Muscle of arm (tissue), 14 donors: ENCODE measurements around the gene SIX5. TPM values are rescaled to one million over a fixed set of nuclear protein-coding genes. Genes with fewer than 3 reads are reported as not detected.
"Not testable (repeated sequence)": the region's sequence is repeated elsewhere in the genome, so short reads cannot be mapped to it uniquely, and the experiment has no call there.

Experiments used
- DNase-seq: peaks from one replicate; pipeline ENCODE4 v3.0.0-alpha.2; 2013
- long read RNA-seq, 11 donors: transcript quantifications; one replicate each; lab custom pipeline, GENCODE V29; 2026
- polyA plus RNA-seq, 12 donors: library from polyadenylated mRNA; unstranded; fragments of 120-200 nt; gene quantifications; one replicate each; pipeline ENCODE4 v1.2.1, GENCODE V29; 2013; ENCODE audit not compliant: insufficient read length in 12 of 12

SIX5 gene
- 10 to 100 TPM in 11 of 12 donors, not detected in 1; 10.5 to 46.5 (median 15.5) TPM for polyA plus RNA-seq
- long read RNA-seq, donor 1, partial matches to known transcripts = 0 of 2 reads
- long read RNA-seq, donor 1, other reads (novel, unspliced or antisense) = 0 of 2 reads
- long read RNA-seq, donor 2, partial matches to known transcripts = 0 of 2 reads
- long read RNA-seq, donor 2, other reads (novel, unspliced or antisense) = 0 of 2 reads
- long read RNA-seq, donor 3 = 0 reads
- long read RNA-seq, donor 4, partial matches to known transcripts = 0 of 2 reads
- long read RNA-seq, donor 4, other reads (novel, unspliced or antisense) = 0 of 2 reads
- long read RNA-seq, donor 5, partial matches to known transcripts = 165 of 173 reads
- long read RNA-seq, donor 5, other reads (novel, unspliced or antisense) = 0 of 173 reads
- long read RNA-seq, donor 6, partial matches to known transcripts = 0 of 4 reads
- long read RNA-seq, donor 6, other reads (novel, unspliced or antisense) = 0 of 4 reads
- long read RNA-seq, donor 7, partial matches to known transcripts = 0 of 1 reads
- long read RNA-seq, donor 7, other reads (novel, unspliced or antisense) = 0 of 1 reads
- long read RNA-seq, donor 8, partial matches to known transcripts = 0 of 4 reads
- long read RNA-seq, donor 8, other reads (novel, unspliced or antisense) = 0 of 4 reads
- long read RNA-seq, donor 9, partial matches to known transcripts = 0 of 5 reads
- long read RNA-seq, donor 9, other reads (novel, unspliced or antisense) = 0 of 5 reads
- long read RNA-seq, donor 10, transcript SIX5-205 (3 exons, 2,943 nt) = major isoform, 6 of 10 reads
- long read RNA-seq, donor 10, partial matches to known transcripts = 0 of 10 reads
- long read RNA-seq, donor 10, other reads (novel, unspliced or antisense) = 0 of 10 reads
- long read RNA-seq, donor 11, partial matches to known transcripts = 0 of 4 reads
- long read RNA-seq, donor 11, other reads (novel, unspliced or antisense) = 0 of 4 reads

DNA sequence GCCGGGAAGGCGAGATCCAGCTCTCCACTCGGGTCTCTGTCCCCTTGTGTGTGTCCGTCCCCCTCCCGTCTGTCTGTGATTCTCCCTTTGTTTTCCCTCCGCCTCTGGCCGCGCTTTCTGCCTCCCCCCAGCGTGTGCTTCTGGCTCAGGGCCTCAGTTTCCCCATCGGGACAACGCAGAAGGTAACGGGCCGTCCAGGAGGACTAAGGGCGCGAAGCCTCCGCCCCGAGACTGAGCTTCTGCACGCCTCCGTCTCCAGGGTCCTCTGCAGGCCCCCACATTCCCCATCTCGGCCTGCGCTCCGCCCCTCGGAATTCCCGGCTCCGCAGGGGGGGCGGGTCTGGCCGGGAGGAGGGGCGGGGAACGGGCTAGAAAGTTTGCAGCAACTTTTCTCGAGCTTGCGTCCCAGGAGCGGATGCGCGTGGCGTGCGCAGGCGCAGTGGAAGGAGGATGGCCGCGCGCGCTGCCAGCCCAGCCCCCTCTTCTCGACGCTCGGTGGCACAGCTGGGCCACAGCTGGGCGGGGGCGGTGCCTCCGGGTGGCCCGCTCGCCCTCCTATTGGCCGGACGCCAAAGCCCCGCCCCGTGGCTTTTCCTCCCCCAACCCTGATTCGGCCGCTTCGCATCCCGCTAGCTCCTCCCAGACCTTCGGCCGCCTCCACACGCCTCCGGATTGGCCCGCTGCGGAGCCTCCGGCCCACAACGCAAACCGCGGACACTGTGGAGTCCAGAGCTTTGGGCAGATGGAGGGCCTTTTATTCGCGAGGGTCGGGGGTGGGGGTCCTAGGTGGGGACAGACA is at the start of gene SIX5:
Gene SIX5, minus strand, starts transcription at position 269 of the 799 bp plus-strand sequence. CDS start 408 bp downstream, outside the sequence.
- DNase-seq = peak; percentile 99

DNA sequence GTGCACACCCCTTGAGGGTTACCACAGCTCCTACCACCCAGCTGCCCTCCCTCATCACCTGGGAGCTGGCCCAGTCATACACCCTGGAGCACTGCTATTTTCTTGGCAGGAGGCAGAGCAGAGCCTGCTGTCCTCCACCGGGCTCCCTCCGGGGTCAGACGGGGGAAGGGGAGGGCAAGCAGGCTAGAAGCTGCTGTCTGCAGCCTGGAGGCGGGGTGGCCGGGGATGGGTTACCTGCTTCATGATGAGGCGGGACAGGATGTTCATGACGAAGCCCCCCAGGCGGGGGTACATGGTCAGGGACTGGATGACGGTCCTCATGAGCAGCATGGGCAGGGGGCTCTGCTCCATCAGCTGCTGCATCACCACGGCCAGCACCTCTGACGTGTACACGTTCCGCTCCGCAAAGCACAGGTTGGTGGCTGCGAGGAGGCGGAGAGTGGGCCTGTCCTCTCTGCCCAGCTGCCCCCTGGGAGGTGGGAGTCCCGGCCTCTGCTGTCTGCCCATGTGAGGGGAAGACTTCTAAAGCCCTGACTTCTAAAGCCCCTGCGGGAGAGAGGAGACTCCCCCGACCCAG is 48.8 kb upstream of the SIX5 start:
- DNase-seq = no peak

DNA sequence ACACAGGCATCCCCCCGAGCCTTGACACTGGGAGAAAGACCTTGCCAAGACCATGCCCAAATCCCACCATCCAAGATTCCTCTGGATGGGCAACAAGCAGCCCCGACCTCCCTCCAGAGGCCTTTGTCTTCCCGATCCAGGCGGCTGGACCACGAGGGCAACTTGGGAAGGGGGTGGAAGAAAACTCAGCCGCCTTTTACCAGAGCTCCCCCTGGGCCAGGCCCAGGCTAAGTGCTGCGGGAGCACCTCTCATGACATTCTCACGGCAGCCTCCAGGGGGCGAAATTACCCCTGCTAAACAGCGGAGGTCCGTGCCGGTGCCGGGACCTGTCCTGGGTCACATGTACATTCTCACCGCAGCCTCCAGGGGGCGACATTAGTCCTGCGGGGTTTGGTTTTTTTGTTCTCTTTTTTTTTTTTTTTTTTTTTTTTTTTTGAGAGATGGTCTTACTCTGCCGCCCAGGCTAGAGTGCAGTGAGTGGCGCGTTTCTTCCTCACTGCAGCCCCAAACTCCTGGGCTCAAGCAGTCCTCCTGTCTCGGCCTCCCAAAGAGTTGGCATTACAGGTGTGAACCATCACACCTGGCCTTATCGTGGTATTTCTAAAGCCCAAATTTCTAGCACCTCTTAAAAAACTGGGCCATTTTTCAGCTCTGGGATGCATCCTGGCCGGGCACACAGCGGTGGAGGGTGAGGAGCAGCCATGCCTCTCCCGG is 48.1 kb upstream of the SIX5 start:
- DNase-seq = peak; percentile 92

DNA sequence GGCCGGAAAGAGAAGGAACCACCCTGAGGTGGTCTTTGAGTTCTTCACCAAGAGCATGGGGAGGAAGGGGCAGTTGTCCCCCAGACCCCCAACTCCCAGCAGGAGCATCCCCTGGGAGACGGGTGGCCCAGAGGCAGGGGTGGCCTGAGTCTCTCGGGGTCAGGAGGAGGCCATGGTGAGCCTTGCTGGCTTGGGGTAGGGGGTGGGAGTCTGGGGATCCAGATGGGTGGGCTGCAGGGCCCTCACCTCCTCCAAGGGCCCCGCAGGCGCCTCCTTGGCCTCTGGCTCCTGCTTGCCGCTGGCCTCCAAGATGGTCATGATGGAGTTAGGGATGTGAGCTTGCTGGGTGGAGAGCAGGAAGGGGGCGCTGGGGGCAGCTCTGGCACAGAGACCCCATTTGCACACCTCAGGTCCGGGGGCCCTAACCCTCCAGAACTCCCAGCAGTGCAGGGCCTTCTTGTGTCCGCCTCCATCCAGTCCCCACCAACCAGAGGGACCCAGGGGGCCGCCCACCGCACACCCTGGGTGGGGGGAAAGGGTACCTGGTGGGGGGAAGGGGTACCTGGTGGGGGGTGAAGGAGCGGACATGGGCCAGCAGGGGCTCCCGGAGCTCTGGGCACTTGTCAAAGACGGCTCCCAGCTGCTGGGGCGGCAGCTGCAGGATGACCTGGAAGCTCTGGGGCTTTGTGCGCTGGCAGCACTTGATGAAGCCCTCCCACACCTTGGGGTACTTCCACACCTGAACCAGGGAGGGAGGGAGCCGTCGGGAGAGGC is 47.4 kb upstream of the SIX5 start:
- no peak for DNase-seq

DNA sequence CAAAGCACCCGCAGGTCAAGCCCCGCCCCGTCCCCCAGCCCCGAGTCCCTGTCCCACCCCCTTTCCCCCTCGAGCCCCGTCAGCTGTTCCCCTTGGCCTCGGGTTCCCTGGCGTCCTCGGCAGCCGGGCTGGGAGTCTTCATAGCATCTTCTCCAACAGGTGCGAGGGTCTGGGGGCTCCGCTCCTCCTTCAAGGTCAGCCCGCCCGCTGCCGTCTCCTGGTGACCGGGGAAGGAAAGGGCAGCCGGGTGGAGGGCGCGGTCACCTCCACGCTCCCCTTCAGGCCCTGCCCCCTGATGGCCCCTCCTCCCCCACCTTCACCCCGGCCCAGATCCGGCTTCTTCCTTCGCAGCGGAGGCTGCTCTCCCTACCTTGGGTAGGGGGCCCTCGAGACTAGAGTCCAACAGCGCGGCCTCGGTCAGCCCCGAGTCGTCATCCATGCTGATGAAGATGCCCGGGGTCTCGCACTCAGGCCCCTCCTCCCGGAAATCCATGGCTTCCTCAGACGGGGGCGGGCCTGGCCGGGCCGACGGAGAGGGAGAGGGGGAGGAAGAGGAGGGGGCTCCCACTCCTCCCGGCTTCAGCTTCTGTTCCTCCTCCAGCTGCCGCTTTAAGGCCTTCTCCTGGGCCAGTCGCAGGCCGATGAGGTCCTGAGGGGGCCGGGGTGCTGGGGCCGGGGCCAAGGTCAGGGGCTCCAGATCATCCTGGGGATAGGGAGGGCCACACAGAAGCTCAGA is 46.6 kb upstream of the SIX5 start:
- DNase-seq = peak; percentile 53

DNA sequence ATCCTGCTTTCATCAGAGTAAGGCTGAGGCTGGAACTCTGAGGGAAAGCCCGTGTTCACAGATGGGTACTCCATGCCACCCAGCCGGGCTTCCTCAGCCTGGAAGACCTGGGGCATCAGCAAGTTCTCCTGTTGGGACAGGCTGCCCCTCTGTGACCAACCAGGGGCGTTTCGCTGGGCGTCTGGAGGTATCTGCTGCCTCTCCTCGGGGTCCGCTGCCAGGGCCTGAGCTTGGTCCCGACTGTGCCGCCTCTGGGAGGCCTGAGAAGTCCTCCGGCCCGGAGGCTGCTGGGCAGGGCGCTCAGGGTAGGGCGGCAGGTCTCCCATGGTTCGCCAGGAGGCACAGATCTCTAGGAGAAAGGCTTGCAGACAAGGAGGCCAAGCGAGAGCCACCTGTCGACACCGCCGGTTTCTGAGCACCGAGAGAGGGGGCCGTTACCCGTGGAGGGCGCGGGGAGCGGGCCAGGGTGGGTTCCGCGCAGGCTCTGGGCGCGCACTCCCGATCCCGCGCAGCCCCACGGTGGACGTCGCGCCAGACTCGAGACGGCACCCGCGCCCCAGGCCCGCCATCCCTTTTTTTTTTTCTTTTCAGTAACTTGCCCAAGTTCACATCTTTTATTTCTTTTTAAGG is 45.9 kb upstream of the SIX5 start, which contains the start of gene RSPH6A:
Gene RSPH6A, minus strand, starts transcription at position 458 of the 630 bp plus-strand sequence. Its CDS starts 132 bp downstream, at position 326.
- DNase-seq = no peak

DNA sequence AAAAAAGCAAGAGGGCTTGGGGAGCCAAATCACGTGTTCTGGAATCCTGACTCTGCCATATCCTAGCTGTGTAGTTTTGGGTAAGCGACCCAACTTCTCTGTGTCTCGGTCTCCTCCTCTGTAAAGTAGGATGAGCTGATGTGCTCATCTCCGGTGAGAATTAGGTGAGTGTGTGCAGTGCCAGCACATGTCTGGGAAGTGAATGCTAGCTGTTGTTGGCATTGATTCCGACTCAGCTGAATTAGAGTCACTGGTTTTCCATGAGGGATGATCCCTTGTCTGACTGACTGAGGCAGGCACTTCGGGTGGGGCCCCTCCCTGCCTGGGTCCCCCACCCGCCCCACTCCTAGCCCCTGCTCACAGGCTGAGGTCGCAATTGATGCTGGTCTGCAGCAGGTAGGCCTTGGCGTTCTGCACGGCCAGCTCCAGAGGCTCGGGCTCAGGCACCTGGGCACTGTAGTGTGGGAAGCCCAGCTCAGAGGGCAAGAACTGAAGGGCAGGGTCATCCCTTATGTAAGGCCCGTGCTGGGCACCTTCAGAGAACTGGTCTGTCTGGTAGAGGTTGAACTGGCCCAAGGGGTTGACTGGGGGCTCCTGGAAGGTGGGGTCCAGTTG is 45.2 kb upstream of the SIX5 start:
- DNase-seq = no peak

DNA sequence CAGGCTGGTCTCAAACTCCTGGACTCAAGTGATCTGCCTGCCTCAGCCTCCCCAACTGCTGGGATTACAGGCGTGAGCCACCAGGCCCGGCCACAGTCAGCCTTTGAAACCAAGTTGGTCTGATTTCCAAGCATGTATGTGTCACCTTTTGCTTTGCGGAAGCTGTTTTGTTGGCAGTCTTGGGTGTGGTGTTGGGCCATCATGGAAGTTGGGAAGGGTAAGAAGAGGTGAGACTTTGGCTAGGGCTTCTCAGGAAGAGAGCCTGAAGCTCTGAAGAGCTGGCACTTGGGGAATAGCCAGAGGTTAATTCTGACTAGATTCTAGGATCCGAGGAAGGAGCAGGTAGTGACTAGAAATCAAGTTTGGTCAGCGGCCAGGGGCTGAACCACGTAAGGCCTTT is 43.2 kb upstream of the SIX5 start:
- no peak for DNase-seq

DNA sequence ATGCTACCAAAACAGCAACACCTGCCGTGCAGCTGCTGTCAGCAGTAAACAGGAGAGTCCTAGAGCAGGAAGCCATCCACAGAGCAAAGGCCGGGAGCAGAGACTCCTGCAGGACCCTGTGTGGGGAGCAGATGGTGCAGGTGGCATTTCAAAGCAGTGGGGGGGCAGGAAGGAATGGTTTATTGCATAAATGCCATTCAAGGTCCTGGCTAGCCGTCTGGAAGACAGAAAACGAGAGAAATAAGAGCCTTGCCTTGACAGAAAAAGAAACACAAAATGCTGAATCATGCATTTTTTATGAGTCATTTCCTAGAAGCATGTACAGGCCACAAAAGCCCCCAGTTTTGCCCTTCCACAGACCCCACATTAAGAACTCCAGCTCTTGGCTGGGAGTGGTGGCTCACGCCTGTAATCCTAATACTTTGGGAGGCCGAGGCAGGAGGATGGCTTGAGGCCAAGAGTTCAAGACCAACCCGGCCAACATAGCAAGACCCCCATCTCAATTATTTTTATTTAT is 40.6 kb upstream of the SIX5 start:
- DNase-seq = no peak

DNA sequence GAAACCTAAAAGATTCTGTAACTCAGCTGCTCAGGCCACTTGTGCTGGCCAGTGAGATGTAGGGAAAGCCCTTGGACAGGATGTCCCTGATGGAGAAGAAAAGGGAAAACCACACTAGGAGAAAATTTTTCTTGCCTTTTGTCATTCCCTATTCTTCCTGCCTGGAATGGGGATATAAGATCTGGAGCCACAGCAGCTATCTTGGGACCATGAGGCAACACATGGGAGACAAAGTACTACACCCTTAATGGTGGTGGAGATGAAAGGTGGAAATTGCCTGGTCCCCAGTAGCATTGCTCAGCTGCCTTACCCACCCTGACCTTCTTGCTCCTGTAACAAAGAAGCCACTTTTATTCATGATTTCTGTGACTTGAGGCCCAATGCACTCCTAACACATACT is 36.7 kb upstream of the SIX5 start:
- no peak for DNase-seq

DNA sequence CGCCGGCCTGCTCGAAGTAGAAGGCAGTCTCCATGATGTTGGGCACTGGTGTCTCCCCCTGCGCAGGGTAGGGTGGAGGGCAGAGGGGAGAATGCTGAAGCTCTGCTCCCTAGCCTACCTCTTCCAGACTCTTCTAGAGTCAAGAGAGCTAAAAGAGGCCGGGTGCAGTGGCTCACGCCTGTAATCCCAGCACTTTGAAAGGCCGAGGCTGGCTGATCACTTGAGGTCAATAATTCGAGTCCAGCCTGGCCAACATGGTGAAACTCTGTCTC is 35.8 kb upstream of the SIX5 start:
- no peak for DNase-seq

DNA sequence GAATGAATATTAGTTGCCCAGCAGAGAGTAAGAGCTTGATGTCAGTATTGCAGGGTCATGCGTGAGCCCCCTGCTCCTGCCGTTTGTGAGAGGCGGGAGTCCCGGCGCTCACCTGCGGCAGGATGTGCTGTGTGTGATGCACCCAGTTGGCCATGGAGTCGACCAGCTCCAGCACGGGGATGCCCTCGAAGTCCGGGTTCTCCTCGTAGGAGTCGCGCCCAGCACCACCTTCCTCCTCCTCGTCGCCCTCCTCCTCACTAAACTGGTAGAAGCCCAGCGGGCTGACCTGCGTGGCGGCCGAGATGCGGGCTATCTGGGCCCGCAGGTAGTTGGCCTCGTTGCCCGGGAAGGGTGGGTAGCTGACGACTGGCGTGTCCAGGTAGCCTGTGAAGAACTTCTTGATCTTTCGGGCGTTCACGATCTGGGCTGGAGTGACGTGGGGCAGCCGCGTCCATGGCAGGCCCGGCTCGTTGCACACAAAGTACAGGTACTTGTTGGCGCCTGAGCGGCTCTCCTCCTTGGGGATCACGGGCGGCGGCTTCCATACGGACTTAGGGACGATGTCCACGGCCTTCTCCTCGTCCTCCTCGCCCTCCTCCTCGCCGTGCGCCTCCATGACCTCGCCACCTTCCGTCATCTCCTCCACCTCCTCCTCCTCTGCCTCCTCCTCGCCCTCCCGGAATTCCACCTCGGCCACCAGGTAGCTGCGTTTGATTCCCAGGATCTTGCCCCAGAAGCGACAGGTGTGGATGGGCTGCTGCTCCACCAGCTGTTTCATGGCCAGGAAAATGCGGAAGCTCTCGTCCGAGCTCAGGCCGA is 35.3 kb upstream of the SIX5 start:
- DNase-seq = no peak

DNA sequence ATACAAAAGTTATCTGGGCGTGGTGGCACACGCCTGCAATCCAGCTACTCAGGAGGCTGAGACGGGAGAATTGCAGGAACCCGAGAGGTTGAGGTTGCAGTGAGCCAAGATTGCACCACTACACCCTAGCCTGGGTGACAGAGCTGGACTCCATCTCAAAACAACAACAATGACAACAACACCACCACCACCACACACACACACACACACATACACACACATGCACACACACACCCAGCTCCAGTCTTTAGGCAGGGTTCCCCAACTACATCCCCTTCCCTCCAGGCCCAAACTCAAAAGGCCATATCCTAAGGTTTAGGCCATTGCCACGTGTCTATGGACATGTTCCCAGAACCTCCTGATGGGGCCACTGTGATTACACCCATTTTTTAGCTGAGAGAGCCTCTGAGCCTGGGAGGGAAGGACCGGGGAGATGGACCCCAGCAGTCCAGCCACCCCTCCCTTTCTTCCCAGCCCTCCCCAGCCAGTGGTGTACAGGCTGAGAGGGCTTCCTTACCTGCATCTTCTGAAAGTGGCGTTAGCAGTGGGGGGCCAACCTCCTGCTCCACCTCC is 32.6 kb upstream of the SIX5 start:
- DNase-seq = no peak

DNA sequence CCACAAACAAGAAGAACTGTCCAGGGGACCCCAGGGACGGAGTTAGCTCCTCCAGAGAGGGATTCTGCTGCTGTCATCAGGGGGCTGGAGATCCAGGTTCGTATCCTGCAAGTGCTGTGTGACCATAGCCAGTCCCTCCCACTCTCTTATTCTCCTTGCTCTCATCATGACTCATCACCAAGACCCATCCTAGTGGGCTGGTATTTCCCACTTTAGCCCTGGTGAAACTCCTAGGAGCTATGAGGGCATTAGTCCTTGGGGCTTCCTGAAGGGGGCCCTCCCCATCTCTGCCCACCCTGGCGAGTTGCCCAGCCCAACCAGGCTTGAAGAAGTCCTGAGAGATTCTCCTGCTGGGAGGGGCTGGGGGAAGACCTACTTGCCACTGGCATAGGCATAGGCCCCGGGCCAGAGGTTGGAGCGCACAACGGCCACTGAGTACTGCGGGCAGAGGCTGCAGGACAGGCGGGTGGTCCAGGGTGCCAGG is 31.1 kb upstream of the SIX5 start:
- DNase-seq = no peak

DNA sequence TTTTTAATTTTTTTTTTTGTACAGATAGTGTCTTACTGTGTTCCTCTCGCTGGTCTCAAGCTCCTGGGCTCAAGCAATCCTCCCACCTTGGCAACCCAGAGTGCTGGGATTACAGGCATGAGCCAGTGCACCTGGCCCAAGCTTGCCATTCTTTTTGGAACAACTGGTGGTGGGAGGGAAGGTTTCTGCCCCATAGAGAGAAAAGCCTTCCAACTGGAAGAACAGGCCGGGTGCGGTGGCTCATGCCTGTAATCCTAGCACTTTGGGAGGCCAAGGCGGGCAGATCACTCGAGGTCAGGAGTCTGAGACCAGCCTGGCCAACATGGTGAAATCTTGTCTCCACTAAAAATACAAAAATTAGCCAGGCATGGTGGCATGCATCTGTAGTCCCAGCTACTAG is 30.5 kb upstream of the SIX5 start:
- DNase-seq = not testable (repeated sequence)

DNA sequence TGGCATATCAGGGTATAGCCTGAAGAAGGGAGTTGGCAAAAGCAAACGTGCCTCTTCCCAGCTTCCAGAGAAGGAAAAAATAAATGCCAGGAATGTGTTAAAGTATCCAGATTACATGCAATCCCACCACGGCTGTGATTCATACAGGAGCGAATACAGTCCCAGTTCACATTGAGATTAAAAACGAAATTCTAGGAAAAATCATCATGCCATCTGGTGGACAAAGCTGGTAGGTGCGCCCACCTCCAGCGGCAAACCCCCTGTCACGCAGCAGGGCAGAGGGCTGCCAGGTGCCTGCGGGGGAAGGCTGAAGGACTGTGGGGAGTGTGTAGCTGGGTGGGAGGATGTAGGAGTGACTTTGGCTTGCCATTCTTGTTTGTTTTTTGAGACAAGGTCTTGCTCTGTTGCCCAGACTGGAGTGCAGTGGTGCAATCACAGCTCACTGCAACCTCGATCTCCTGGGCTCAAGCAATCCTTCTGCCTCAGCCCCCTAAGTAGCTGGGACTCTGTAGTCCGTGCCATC is 30.0 kb upstream of the SIX5 start:
- peak; percentile 75 for DNase-seq
